ENCODE results near the gene CA4.

DNA sequence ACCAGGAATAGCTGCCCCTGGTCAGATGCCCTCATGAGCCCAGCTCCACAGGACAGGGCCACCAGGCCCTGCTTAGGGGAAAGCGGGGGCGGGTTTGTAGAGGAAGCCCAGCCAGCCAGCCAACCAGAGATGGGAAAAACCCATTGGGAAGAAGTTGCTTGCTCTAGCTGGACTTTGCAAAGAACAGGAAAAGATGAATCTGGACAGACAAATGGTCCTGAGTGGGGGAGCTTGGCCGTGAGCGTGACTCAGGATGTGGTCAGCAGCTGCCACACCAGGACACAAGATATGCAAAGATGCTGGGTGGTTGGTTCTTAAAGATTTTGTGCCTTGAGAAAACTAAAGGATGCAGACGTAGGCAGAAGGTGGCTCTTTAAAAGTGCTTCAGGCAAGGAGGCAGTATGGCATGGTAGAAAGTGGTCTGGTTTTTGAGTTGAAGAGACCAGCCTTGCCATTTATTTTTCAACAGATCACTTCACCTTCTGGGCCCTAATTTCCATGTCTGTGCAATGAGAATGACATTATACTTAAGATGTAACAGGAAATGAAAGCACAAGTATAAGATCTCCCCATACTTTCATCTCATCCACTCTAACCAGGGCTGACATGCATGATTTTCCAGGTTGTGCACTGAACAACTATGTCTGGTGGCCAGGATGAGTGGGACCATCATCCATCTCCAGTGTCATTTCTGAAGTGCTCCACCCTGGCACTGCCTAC is 43.3 kb upstream of the CA4 start:
- no peak for TF ChIP-seq EZH2 (IDR thresholded peaks at IDR 0.05)
- no peak for TF ChIP-seq POLR2AphosphoS5 (IDR thresholded peaks at IDR 0.05; ENCODE audit: borderline replicate concordance, low read depth, low read length)

All from SK-N-MC (cell line).